Sigmoid colon (tissue), 7 donors: ENCODE data around the gene PMS1. TPM values are rescaled to one million over a fixed set of nuclear protein-coding genes. Genes with fewer than 3 reads are reported as not detected.

Experiments
- DNase-seq: peaks from one replicate; pipeline ENCODE4 v3.0.0-alpha.2; 2019
- H3K27ac ChIP-seq, 4 donors: fragments of 200-600 bp; sonication (generic); one replicate each; pipeline ENCODE4 v1.5.1; 2016 to 2019; ENCODE audit warnings: mild to moderate bottlenecking in 1 of 4
- H3K27me3 ChIP-seq, 3 donors: fragments of 200-600 bp; sonication (generic); one replicate each; pipeline ENCODE4 v1.5.1; 2019; ENCODE audit warnings: mild to moderate bottlenecking in 1 of 3
- H3K36me3 ChIP-seq, 4 donors: fragments of 200-600 bp; sonication (generic); one replicate each; pipeline ENCODE4 v1.5.1; 2016 to 2019
- H3K4me1 ChIP-seq, 4 donors: fragments of 200-600 bp; sonication (generic); one replicate each; pipeline ENCODE4 v1.5.1; 2017 to 2019
- H3K4me3 ChIP-seq, 4 donors: fragments of 200-600 bp; sonication (generic); one replicate each; pipeline ENCODE4 v1.5.1; 2017 to 2019; ENCODE audit warnings: mild to moderate bottlenecking in 2 of 4, moderate library complexity in 1 of 4
- H3K9me3 ChIP-seq, 4 donors: fragments of 200-600 bp in 3 of 4; sonication (generic) in 3 of 4; one replicate each; pipeline versions ENCODE4 v1.5.1 to v1.6.1; 2013 to 2019
- EP300 ChIP-seq, 4 donors: sonication (generic); formaldehyde crosslinking; IDR thresholded peaks; one replicate each; pipeline ENCODE4 v1.6.1; 2017; ENCODE audit warnings: antibody characterized with exemption in 4 of 4
- POLR2A ChIP-seq, 2 donors: fragments of 450-650 bp; IDR thresholded peaks; one replicate each; pipeline ENCODE4 v1.6.1; 2016; ENCODE audit warnings: antibody characterized with exemption in 2 of 2, mild to moderate bottlenecking in 2 of 2, moderate library complexity in 2 of 2
- POLR2AphosphoS5 ChIP-seq, 4 donors: sonication (generic); formaldehyde crosslinking; IDR thresholded peaks; one replicate each; pipeline ENCODE4 v1.6.1; 2017; ENCODE audit warnings: antibody characterized with exemption in 4 of 4
- WGBS, 2 donors: extraction: QIAGEN DNeasy Blood & Tissue Kit; methylation state at CpG; one replicate each; pipeline ENCODE4 v1.1.7; 2013; 5-methylcytosine and 5-hydroxymethylcytosine counted together
- intact Hi-C: fragments of 100-400 bp; cut with DNase I; formaldehyde crosslinking; loops from one replicate; pipeline ENCODE4 v1.15.1; 2023
- polyA plus RNA-seq, 3 donors: library from polyadenylated mRNA; stranded (reverse); fragments of 200-250 nt; gene quantifications; one replicate each; pipeline ENCODE4 v1.2.3, GENCODE V29; 2013
- total RNA-seq, 4 donors: library from RNA; depleted of rRNA; stranded (reverse); fragments of >200 nt; gene quantifications; one replicate each; pipeline ENCODE4 v1.1.0, GENCODE V29; 2016
- TF ChIP-seq, protein P1 (sequence below), 4 experiments: fragments of 450-650 bp in 3 of 4; fragments of 200-600 bp in 1 of 4; IDR thresholded peaks; one replicate each; pipeline ENCODE4 v1.5.1; 2016 to 2019; ENCODE audit warnings: antibody characterized with exemption in 4 of 4, mild to moderate bottlenecking in 3 of 4, moderate library complexity in 2 of 4
- donor health status: healthy with polysubstance abuse.
- donor health status: Bipolar disorder and iron deficiency.
- donor health status: healthy.

Gene PMS1
- total and polyA plus RNA-seq, 7 donors: 4.4 to 17.7 (median 15.1) TPM

DNA sequence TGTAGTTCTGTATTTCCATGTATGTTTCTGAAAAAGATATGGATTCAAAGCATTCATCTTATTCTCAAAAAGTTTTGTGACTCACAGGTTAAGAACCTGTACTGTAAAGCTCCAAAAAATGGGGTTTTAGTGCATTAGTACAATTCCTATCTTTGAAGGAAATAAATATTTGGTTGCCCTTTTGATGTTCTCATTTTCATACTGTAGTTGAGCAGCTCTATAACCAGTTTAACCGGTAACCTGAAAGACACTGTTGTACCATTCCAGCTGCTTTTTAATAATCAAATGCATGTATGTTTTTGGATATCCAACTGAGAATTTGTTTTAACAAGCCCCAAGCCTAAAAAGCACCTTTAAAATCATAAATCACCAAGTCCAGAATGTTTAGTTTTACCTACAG is 12.0 kb upstream of the PMS1 start:
- WGBS, 2 donors: 83 to 93% methylated on average over 1 of the region's 1 CpG
- TF ChIP-seq EP300 (IDR thresholded peaks at IDR 0.05): no peak
- no peak for TF ChIP-seq POLR2AphosphoS5 (IDR thresholded peaks at IDR 0.05)
- TF ChIP-seq, protein P1, sequence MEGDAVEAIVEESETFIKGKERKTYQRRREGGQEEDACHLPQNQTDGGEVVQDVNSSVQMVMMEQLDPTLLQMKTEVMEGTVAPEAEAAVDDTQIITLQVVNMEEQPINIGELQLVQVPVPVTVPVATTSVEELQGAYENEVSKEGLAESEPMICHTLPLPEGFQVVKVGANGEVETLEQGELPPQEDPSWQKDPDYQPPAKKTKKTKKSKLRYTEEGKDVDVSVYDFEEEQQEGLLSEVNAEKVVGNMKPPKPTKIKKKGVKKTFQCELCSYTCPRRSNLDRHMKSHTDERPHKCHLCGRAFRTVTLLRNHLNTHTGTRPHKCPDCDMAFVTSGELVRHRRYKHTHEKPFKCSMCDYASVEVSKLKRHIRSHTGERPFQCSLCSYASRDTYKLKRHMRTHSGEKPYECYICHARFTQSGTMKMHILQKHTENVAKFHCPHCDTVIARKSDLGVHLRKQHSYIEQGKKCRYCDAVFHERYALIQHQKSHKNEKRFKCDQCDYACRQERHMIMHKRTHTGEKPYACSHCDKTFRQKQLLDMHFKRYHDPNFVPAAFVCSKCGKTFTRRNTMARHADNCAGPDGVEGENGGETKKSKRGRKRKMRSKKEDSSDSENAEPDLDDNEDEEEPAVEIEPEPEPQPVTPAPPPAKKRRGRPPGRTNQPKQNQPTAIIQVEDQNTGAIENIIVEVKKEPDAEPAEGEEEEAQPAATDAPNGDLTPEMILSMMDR (IDR thresholded peaks at IDR 0.05): no peak
- TF ChIP-seq POLR2A (IDR thresholded peaks at IDR 0.05): no peak
- Histone ChIP-seq H3K9me3 (no peaks in the 10 kb centered on the region), H3K27me3 (no peaks in the 10 kb centered on the region), H3K27ac (no peak overlapping the region), H3K4me3 (no peak overlapping the region), H3K36me3 (peaks cover 0 to 92% (median 27%) of the 10 kb centered on the region in 4 donors), H3K4me1 (no peaks in the 10 kb centered on the region)
- DNase-seq: no peak
- intact Hi-C loops: no loop called here

DNA sequence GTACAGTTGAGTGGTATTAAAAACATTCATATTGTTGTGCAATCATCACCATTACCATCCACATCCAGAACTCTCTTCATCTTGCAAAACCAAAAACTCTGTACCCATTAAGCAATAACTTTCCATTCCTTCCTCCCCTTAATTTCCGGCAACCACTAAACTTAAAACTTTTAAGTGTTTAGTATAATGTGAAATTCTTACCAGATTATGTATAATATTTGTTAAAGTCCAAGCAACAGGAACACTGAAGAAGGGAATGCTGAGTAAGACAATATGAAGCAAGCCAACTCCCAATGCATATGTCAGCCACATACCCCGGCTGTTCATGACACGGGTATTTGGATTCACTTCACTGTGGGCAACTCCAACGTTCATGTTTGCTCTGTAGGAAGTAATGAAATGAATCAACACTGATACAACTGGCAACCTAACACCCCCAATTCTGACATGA is 2.0 kb upstream of the PMS1 start:
- Histone ChIP-seq H3K4me1 (peaks cover 0 to 35% (median 32%) of the 10 kb centered on the region in 4 donors), H3K36me3 (peaks cover 0 to 47% (median 11%) of the 10 kb centered on the region in 4 donors), H3K27ac (peak overlapping the region in 3 of 4 donors; percentile 88 to 98 (median 96)), H3K27me3 (no peaks in the 10 kb centered on the region), H3K9me3 (no peaks in the 10 kb centered on the region), H3K4me3 (peak overlapping the region in 2 of 4 donors; percentile 76 to 85)
- no peak for DNase-seq
- TF ChIP-seq POLR2A (IDR thresholded peaks at IDR 0.05) (no peak), POLR2AphosphoS5 (IDR thresholded peaks at IDR 0.05) (no peak), EP300 (IDR thresholded peaks at IDR 0.05) (no peak)
- TF ChIP-seq, protein P1 (IDR thresholded peaks at IDR 0.05): no peak
- 47 to 63% methylated on average over 4 of the region's 4 CpGs for WGBS, 2 donors
- intact Hi-C loops: loop anchor here (5.0 to 10.0 kb wide), 2 partner anchors 120 to 873 kb away; partner anchors contain the start of gene ASNSD1

DNA sequence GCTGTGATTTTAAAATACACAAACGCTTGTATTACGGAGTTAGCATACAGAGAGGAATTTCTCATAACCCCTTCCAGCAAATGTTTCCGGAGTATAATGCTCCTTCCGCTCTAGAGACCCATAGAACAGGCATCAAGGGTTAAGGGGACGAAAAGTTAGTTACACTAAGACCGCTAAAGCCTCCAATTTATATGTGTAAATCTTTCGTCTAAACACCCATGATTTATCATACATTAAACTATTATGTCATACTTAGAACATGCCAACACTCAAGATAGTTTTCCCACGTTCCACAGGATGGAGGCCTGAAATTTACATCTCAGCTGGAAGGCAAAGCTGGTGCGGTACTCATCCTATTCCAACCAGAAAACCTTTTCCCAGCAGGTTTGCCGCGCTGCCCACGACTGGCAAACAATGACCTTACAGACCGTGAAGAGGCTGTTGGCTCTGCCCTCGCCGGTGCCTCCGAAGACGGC is 761 bp upstream of the PMS1 start:
- no peak for DNase-seq
- H3K27me3 ChIP-seq: no peaks in the 10 kb centered on the region
- intact Hi-C loops: loop anchor here (5.0 to 10.0 kb wide), 2 partner anchors 121 to 871 kb away; partner anchors contain the start of gene ASNSD1
- peak overlapping the region; percentile 88 to 98 (median 94) for H3K27ac ChIP-seq
- H3K4me1 ChIP-seq: peaks cover 0 to 35% (median 32%) of the 10 kb centered on the region in 4 donors
- no peak for TF ChIP-seq POLR2AphosphoS5 (IDR thresholded peaks at IDR 0.05)
- no peak for TF ChIP-seq POLR2A (IDR thresholded peaks at IDR 0.05)
- no peak for TF ChIP-seq EP300 (IDR thresholded peaks at IDR 0.05)
- TF ChIP-seq, protein P1 (IDR thresholded peaks at IDR 0.05): no peak
- no peaks in the 10 kb centered on the region for H3K9me3 ChIP-seq
- 0 to 1% methylated on average over 17 of the region's 17 CpGs for WGBS, 2 donors
- peaks cover 0 to 34% (median 6%) of the 10 kb centered on the region in 4 donors for H3K36me3 ChIP-seq
- peak overlapping the region; percentile 64 to 85 (median 75) for H3K4me3 ChIP-seq

DNA sequence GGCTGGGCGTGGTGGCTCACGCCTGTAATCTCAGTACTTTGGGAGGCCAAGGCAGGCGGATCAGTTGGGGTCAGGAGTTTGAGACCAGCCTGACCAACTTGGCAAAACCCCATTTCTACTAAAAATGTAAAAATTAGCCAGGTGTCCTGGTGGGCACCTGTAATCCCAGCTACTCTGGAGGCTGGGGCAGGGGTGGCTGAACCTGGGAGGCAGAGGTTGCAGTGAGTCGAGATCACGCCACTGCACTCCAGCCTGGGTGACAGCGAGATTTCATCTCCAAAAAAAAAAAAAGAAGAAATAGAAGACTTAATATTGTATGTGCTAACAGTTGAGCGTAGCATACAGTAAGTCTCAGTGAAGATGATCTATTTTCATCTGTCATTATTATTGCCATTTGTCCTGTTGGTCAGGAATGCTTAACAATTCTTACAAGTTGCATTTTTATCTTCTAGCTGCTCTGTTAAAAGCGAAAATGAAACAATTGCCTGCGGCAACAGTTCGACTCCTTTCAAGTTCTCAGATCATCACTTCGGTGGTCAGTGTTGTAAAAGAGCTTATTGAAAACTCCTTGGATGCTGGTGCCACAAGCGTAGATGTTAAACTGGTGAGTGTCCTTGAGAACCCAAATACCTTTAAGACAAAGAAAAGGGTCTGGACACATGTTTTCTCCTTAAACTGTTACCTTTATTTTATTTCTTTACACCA is 7.2 kb downstream of the PMS1 start:
- H3K9me3 ChIP-seq: no peaks in the 10 kb centered on the region
- no peak for DNase-seq
- H3K4me3 ChIP-seq: no peak overlapping the region
- intact Hi-C loops: no loop called here
- no peaks in the 10 kb centered on the region for H3K4me1 ChIP-seq
- peaks cover 0 to 50% (median 7%) of the 10 kb centered on the region in 4 donors for H3K36me3 ChIP-seq
- no peak overlapping the region for H3K27ac ChIP-seq
- no peaks in the 10 kb centered on the region for H3K27me3 ChIP-seq
- 88 to 91% methylated on average over 12 of the region's 12 CpGs for WGBS, 2 donors
- TF ChIP-seq POLR2A (IDR thresholded peaks at IDR 0.05) (no peak), POLR2AphosphoS5 (IDR thresholded peaks at IDR 0.05) (no peak), EP300 (IDR thresholded peaks at IDR 0.05) (no peak)
- TF ChIP-seq, protein P1 (IDR thresholded peaks at IDR 0.05): no peak
